ENCODE data around the gene TBX1.
"Not testable (repeated sequence)": the region's sequence is repeated elsewhere in the genome, so short reads cannot be mapped to it uniquely, and the experiment has no call there.

The TBX1 gene

DNA sequence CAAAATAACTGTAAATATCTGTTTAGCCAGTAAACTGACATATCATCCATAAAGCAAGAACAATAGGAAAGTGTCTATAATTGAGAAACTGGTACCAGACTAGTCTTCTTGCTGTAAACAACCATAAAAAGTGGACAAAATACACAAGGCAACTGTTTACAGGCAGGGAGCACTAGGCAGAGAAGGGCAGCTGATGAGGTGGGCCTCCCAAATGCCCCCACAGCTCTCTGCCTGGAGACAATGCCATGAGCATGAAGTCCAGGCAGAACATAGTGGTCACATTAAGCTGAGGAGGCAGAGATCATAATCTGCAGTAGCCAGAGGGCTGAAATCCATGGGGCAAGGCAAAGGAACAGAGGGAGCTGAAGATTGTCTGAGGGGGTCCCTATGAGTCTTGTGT, 30.7 kb downstream of the TBX1 start:
- no peak overlapping the region for H3K23ac ChIP-seq (ENCODE audit: low read length)
- peaks cover 3% of the 10 kb centered on the region for H3K9me3 ChIP-seq (ENCODE audit: insufficient read depth, low read depth, low read length)
- no peak overlapping the region for H3K4ac ChIP-seq (ENCODE audit: low read depth, low read length)
- H4K91ac ChIP-seq (ENCODE audit: low read depth, low read length): no peak overlapping the region
- H3K27me3 ChIP-seq (ENCODE audit: insufficient read depth, low read length): no peaks in the 10 kb centered on the region
- H3K4me3 ChIP-seq (ENCODE audit: low read depth, low read length): no peak overlapping the region
- H4K8ac ChIP-seq (ENCODE audit: low read depth, low read length): no peak overlapping the region
- H3K4me2 ChIP-seq (ENCODE audit: low read length): no peak overlapping the region
- H3K9ac ChIP-seq (ENCODE audit: low read length): no peak overlapping the region
- H4K12ac ChIP-seq (ENCODE audit: low read depth, low read length): no peak overlapping the region
- H3K79me2 ChIP-seq (ENCODE audit: control insufficient read depth, insufficient read depth, low read length, poor library complexity): no peaks in the 10 kb centered on the region
- no peak overlapping the region for H3K18ac ChIP-seq (ENCODE audit: low read length)
- no peak overlapping the region for H3K14ac ChIP-seq (ENCODE audit: low read length)
- peaks cover 14% of the 10 kb centered on the region in 2 experiments for H3K36me3 ChIP-seq (ENCODE audit: control insufficient read depth in 1 of 2, insufficient read depth in 2 of 2, low read length in 2 of 2)
- no peak overlapping the region for H2AFZ ChIP-seq (ENCODE audit: insufficient read depth, low read length, poor library complexity)
- H2BK5ac ChIP-seq (ENCODE audit: low read depth, low read length, poor library complexity): no peak overlapping the region
- no peak for DNase-seq
- no peak overlapping the region for H2BK120ac ChIP-seq (ENCODE audit: insufficient read depth, low read length, poor library complexity)
- no peaks in the 10 kb centered on the region for H3K79me1 ChIP-seq (ENCODE audit: low read length)
- H2BK12ac ChIP-seq (ENCODE audit: low read length): no peak overlapping the region
- H2AK5ac ChIP-seq (ENCODE audit: low read length): no peak overlapping the region
- no peaks in the 10 kb centered on the region for H3K4me1 ChIP-seq (ENCODE audit: control insufficient read depth in 1 of 2, insufficient read depth in 2 of 2, low read length in 2 of 2)
- no peak overlapping the region for H3K27ac ChIP-seq (ENCODE audit: low read depth, low read length)

GRCh38 chr22:19791894-19792293, 31.3 kb downstream of the TBX1 start:
- H3K18ac ChIP-seq (ENCODE audit: low read length): no peak overlapping the region
- no peak for DNase-seq
- no peaks in the 10 kb centered on the region for H3K79me1 ChIP-seq (ENCODE audit: low read length)
- H3K23ac ChIP-seq (ENCODE audit: low read length): no peak overlapping the region
- H3K14ac ChIP-seq (ENCODE audit: low read length): no peak overlapping the region
- no peak overlapping the region for H4K8ac ChIP-seq (ENCODE audit: low read depth, low read length)
- H2BK120ac ChIP-seq (ENCODE audit: insufficient read depth, low read length, poor library complexity): no peak overlapping the region
- no peak overlapping the region for H3K27ac ChIP-seq (ENCODE audit: low read depth, low read length)
- no peaks in the 10 kb centered on the region for H3K4me1 ChIP-seq (ENCODE audit: control insufficient read depth in 1 of 2, insufficient read depth in 2 of 2, low read length in 2 of 2)
- no peak overlapping the region for H3K4me3 ChIP-seq (ENCODE audit: low read depth, low read length)
- H3K27me3 ChIP-seq (ENCODE audit: insufficient read depth, low read length): no peaks in the 10 kb centered on the region
- H3K79me2 ChIP-seq (ENCODE audit: control insufficient read depth, insufficient read depth, low read length, poor library complexity): no peaks in the 10 kb centered on the region
- peaks cover 3% of the 10 kb centered on the region for H3K9me3 ChIP-seq (ENCODE audit: insufficient read depth, low read depth, low read length)
- H3K9ac ChIP-seq (ENCODE audit: low read length): no peak overlapping the region
- H3K4me2 ChIP-seq (ENCODE audit: low read length): no peak overlapping the region
- H4K91ac ChIP-seq (ENCODE audit: low read depth, low read length): no peak overlapping the region
- H3K4ac ChIP-seq (ENCODE audit: low read depth, low read length): no peak overlapping the region
- H2AK5ac ChIP-seq (ENCODE audit: low read length): no peak overlapping the region
- H2AFZ ChIP-seq (ENCODE audit: insufficient read depth, low read length, poor library complexity): no peak overlapping the region
- H2BK5ac ChIP-seq (ENCODE audit: low read depth, low read length, poor library complexity): no peak overlapping the region
- no peak overlapping the region for H4K12ac ChIP-seq (ENCODE audit: low read depth, low read length)
- no peak overlapping the region for H2BK12ac ChIP-seq (ENCODE audit: low read length)
- peaks cover 13 to 14% of the 10 kb centered on the region in 2 experiments for H3K36me3 ChIP-seq (ENCODE audit: control insufficient read depth in 1 of 2, insufficient read depth in 2 of 2, low read length in 2 of 2)

- H4K8ac ChIP-seq (ENCODE audit: low read depth, low read length); H3K79me2 ChIP-seq (ENCODE audit: control insufficient read depth, insufficient read depth, low read length, poor library complexity); H2BK12ac ChIP-seq (ENCODE audit: low read length); H3K4me1 ChIP-seq (ENCODE audit: control insufficient read depth in 1 of 2, insufficient read depth in 2 of 2, low read length in 2 of 2); H3K79me1 ChIP-seq (ENCODE audit: low read length); H4K12ac ChIP-seq (ENCODE audit: low read depth, low read length); H4K91ac ChIP-seq (ENCODE audit: low read depth, low read length); H3K9me3 ChIP-seq (ENCODE audit: insufficient read depth, low read depth, low read length); H2BK5ac ChIP-seq (ENCODE audit: low read depth, low read length, poor library complexity); H3K23ac ChIP-seq (ENCODE audit: low read length); H3K4me3 ChIP-seq (ENCODE audit: low read depth, low read length); H3K14ac ChIP-seq (ENCODE audit: low read length); H2AFZ ChIP-seq (ENCODE audit: insufficient read depth, low read length, poor library complexity); H3K4ac ChIP-seq (ENCODE audit: low read depth, low read length); H2BK120ac ChIP-seq (ENCODE audit: insufficient read depth, low read length, poor library complexity); H3K18ac ChIP-seq (ENCODE audit: low read length); H2AK5ac ChIP-seq (ENCODE audit: low read length); H3K9ac ChIP-seq (ENCODE audit: low read length); H3K4me2 ChIP-seq (ENCODE audit: low read length); DNase-seq; H3K27me3 ChIP-seq (ENCODE audit: insufficient read depth, low read length); H3K27ac ChIP-seq (ENCODE audit: low read depth, low read length): not testable (repeated sequence)
- no CpG with 5 or more reads among the region's 13 CpGs for WGBS (ENCODE audit: extremely low coverage, insufficient coverage, insufficient read length)
- H3K36me3 ChIP-seq (ENCODE audit: control insufficient read depth in 1 of 2, insufficient read depth in 2 of 2, low read length in 2 of 2): peaks cover 12 to 14% of the 10 kb centered on the region in 2 experiments
Observed at GRCh38 chr22:19792383-19792896, 31.9 kb downstream of the TBX1 start.

- Histone ChIP-seq H3K4ac (ENCODE audit: low read depth, low read length) (no peak overlapping the region), H4K91ac (ENCODE audit: low read depth, low read length) (no peak overlapping the region), H3K79me2 (ENCODE audit: control insufficient read depth, insufficient read depth, low read length, poor library complexity) (no peaks in the 10 kb centered on the region), H3K9me3 (ENCODE audit: insufficient read depth, low read depth, low read length) (peaks cover 3% of the 10 kb centered on the region), H2AK5ac (ENCODE audit: low read length) (no peak overlapping the region), H3K14ac (ENCODE audit: low read length) (no peak overlapping the region), H3K9ac (ENCODE audit: low read length) (no peak overlapping the region), H3K23ac (ENCODE audit: low read length) (no peak overlapping the region), H3K4me1 (ENCODE audit: control insufficient read depth in 1 of 2, insufficient read depth in 2 of 2, low read length in 2 of 2) (no peaks in the 10 kb centered on the region), H3K27ac (ENCODE audit: low read depth, low read length) (no peak overlapping the region), H3K27me3 (ENCODE audit: insufficient read depth, low read length) (no peaks in the 10 kb centered on the region), H2BK5ac (ENCODE audit: low read depth, low read length, poor library complexity) (no peak overlapping the region), H2AFZ (ENCODE audit: insufficient read depth, low read length, poor library complexity) (no peak overlapping the region), H3K4me3 (ENCODE audit: low read depth, low read length) (no peak overlapping the region), H2BK120ac (ENCODE audit: insufficient read depth, low read length, poor library complexity) (no peak overlapping the region), H3K4me2 (ENCODE audit: low read length) (no peak overlapping the region), H2BK12ac (ENCODE audit: low read length) (no peak overlapping the region), H3K18ac (ENCODE audit: low read length) (no peak overlapping the region), H3K36me3 (ENCODE audit: control insufficient read depth in 1 of 2, insufficient read depth in 2 of 2, low read length in 2 of 2) (peaks cover 8% of the 10 kb centered on the region in 2 experiments), H3K79me1 (ENCODE audit: low read length) (no peaks in the 10 kb centered on the region), H4K8ac (ENCODE audit: low read depth, low read length) (no peak overlapping the region), H4K12ac (ENCODE audit: low read depth, low read length) (no peak overlapping the region)
- no peak for DNase-seq
- no CpG with 5 or more reads among the region's 2 CpGs for WGBS (ENCODE audit: extremely low coverage, insufficient coverage, insufficient read length)
Observed at GRCh38 chr22:19793161-19793560, 32.6 kb downstream of the TBX1 start.
